ENCODE data around the gene COL28A1.

The COL28A1 gene

GRCh38 chr7:7330997-7331396 lies 204.7 kb downstream of the COL28A1 start:
- no peak for DNase-seq (ENCODE audit: low read depth)

- DNase-seq (ENCODE audit: low read depth): no peak
These were observed 206.3 kb downstream of the COL28A1 start for GRCh38 chr7:7329326-7329725.

- DNase-seq (ENCODE audit: low read depth): no peak
These were observed 208.2 kb downstream of the COL28A1 start for GRCh38 chr7:7327423-7327822.

GRCh38 chr7:7324698-7325097 lies 211.0 kb downstream of the COL28A1 start:
- DNase-seq (ENCODE audit: low read depth): no peak

GRCh38 chr7:7323921-7324320 lies 211.8 kb downstream of the COL28A1 start:
- DNase-seq (ENCODE audit: low read depth): no peak

DNA sequence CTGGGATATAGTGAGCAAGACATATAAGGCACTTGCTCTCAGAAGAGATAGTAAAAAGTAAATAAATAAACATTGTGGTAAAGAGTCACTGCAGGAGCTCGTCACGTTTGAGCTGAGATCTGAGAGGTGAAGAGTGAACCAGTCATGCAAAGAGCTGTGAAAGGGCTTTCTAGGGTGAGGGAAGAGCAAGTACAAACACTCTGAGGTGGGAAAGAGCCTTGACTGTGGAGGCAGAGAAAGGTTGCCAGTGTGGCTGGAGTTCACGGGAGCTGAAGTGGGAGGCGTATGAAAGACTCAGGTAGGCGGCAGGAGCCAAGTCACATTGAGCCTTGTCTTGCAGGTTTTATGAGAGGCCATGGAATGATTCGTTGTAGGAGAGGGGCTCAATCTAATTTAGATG lies 212.3 kb downstream of the COL28A1 start:
- no peak for DNase-seq (ENCODE audit: low read depth)

- no peak for DNase-seq (ENCODE audit: low read depth)
These were observed 214.0 kb downstream of the COL28A1 start for GRCh38 chr7:7321681-7322080.

- DNase-seq (ENCODE audit: low read depth): no peak
These were observed 217.1 kb downstream of the COL28A1 start for GRCh38 chr7:7318601-7319000.

DNA sequence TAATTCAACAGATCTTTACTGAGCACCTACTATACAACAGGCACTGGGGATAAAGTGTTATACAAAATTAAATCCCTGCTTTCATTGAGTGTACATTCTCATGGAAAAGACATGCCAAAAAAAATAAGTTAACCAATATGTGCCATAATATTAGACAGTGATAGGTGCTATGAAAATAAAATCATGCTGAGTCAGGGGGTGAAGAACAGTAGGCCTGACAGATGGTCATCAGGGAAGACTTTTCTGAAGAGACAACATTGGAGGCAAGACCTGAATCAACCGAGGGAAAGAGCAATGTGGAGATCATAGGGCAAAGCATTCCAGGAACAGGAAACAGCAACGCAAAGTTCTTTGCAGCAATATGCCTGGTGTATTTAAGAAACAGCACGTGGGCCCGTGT lies 217.8 kb downstream of the COL28A1 start:
- no peak for DNase-seq (ENCODE audit: low read depth)

GRCh38 chr7:7315851-7316250 lies 219.8 kb downstream of the COL28A1 start:
- DNase-seq (ENCODE audit: low read depth): no peak

DNA sequence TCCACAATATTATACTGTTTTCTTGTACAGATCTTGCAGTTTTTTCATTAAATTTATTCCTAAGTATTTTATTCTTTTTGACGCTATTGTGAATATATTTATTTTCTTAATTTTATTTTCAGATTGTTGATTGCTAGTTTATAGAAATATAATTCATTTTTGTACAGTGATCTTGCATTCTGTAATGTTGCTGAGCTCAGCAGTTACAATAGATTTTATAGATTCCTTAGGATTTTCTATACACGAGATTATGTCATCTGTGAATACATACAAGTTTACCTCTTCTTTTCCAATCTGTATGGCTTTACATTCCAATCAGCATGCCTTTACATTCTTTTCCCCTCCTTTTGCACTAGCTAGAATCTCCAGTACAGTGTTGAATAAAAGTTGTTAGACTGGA lies 223.3 kb downstream of the COL28A1 start:
- DNase-seq (ENCODE audit: low read depth): no peak

GRCh38 chr7:7311001-7311400 lies 224.7 kb downstream of the COL28A1 start:
- DNase-seq (ENCODE audit: low read depth): no peak

GRCh38 chr7:7309203-7309602 lies 226.5 kb downstream of the COL28A1 start:
- no peak for DNase-seq (ENCODE audit: low read depth)
